ENCODE measurements around the gene OPCML.

OPCML gene

DNA sequence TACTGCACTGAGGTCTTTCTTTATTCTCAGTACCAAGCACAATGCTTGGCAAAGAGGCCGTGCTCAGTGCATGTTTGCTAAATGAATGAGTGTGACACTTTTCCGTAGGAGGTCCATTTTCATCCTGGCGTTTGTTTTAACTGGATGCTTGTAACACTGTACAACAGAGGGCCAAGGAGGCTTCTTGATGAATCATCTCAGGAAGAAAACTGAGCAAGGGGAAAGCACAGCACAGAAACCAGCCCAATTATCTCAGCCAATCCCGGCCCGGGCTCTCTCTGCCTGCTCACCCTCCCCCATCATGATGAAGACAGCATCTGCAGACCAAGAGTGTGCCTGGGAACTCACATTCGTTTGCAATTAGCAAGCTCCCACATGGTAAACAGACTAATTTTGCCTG, 570.3 kb downstream of the OPCML start:
- Histone ChIP-seq H3K36me3 (no peaks in the 10 kb centered on the region), H3K4me3 (ENCODE audit: low read depth, low read length) (no peak overlapping the region), H3K27ac (no peak overlapping the region), H3K27me3 (ENCODE audit: insufficient read depth, low read depth, severe bottlenecking) (no peaks in the 10 kb centered on the region), H3K9me3 (ENCODE audit: severe bottlenecking) (no peaks in the 10 kb centered on the region)
- DNase-seq = no peak
- TF ChIP-seq, protein P1, sequence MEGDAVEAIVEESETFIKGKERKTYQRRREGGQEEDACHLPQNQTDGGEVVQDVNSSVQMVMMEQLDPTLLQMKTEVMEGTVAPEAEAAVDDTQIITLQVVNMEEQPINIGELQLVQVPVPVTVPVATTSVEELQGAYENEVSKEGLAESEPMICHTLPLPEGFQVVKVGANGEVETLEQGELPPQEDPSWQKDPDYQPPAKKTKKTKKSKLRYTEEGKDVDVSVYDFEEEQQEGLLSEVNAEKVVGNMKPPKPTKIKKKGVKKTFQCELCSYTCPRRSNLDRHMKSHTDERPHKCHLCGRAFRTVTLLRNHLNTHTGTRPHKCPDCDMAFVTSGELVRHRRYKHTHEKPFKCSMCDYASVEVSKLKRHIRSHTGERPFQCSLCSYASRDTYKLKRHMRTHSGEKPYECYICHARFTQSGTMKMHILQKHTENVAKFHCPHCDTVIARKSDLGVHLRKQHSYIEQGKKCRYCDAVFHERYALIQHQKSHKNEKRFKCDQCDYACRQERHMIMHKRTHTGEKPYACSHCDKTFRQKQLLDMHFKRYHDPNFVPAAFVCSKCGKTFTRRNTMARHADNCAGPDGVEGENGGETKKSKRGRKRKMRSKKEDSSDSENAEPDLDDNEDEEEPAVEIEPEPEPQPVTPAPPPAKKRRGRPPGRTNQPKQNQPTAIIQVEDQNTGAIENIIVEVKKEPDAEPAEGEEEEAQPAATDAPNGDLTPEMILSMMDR (IDR thresholded peaks at IDR 0.05; ENCODE audit: low read depth, low read length) = no peak

DNA sequence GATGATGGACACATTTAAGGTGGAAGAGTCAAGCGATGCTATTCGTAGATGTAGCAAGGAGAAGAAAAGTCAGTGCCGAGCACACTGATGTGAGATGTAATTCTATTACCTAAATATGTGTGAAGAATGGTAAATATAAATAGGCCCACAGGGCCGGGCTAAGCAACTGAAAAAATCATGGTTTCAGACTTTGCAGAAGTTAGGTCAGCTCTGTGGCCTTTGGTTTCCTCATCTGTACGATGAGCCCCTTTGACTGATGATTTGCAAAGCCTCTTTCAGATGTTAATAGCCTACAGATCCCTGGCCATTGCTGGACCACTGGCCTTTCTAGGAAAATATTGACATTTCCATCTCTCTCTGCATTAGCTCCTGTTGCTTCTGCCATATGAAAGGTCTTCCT, 570.8 kb downstream of the OPCML start:
- H3K36me3 ChIP-seq = no peaks in the 10 kb centered on the region
- H3K27ac ChIP-seq = no peak overlapping the region
- no peak for DNase-seq
- TF ChIP-seq, protein P1 (IDR thresholded peaks at IDR 0.05; ENCODE audit: low read depth, low read length) = no peak
- H3K9me3 ChIP-seq (ENCODE audit: severe bottlenecking) = no peaks in the 10 kb centered on the region
- H3K4me3 ChIP-seq (ENCODE audit: low read depth, low read length) = no peak overlapping the region
- H3K27me3 ChIP-seq (ENCODE audit: insufficient read depth, low read depth, severe bottlenecking) = no peaks in the 10 kb centered on the region

DNA sequence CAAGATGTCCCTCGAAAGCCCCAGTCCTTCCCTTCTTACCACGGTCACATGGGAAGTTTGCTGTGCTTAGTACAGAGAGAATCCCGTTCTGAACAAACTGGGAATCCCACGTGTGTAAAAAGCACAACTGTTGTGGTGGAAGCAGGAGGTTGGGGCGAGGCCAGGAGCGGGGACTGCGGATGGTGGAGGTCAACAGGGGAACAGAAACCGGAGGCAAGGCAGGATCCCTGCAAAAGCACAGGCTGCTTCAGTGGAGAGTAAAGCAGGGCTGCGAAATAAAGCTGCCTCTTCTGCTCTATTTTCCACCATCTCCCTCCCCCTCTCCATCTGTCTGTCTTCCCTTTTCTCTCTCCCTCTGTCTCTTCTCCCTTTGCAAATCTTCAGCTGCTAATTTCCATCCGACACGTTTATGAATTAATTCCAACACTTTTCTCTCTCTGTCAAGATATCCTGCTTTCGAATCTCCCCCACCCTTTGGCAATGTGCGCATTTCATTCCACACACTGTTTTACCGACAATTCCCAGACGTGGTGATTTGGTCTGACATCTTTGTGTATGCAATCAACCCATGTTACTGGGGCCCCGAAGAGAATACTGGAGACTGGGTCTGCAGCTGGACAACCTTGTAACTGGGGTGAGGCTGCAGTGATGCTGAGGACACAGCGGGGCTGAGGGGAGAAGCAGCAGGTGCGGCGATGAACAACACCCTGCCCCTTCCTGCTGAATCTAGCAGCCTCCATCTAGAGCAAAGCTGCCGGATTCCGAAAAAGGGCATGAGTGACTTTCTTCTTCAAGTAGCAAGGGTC, 571.8 kb downstream of the OPCML start:
- TF ChIP-seq, protein P1 (IDR thresholded peaks at IDR 0.05; ENCODE audit: low read depth, low read length) = no peak
- no peaks in the 10 kb centered on the region for H3K36me3 ChIP-seq
- H3K27ac ChIP-seq = peak overlapping the region; percentile 5; the same call in 1 of the 2 replicates
- H3K9me3 ChIP-seq (ENCODE audit: severe bottlenecking) = no peaks in the 10 kb centered on the region
- H3K27me3 ChIP-seq (ENCODE audit: insufficient read depth, low read depth, severe bottlenecking) = no peaks in the 10 kb centered on the region
- DNase-seq = no peak
- H3K4me3 ChIP-seq (ENCODE audit: low read depth, low read length) = peak overlapping the region; percentile 13

DNA sequence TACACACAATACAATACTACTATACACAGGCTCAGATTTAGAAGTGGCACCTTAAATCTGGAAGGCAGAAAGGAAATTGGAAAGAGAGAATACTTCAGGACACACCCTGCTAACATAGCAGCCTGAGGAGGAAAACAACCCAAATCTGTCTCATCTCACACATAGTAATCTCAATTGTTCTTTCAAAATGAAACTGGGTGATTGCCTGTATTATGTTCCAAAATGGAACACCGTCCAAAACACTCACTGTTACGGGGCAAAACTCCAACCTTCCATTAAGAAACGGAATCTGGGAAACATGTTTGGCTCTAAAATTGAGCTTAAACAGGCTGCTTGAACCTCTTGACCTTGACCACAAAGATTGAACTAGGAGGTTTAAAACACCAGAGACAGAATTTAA, 572.6 kb downstream of the OPCML start:
- H3K27me3 ChIP-seq (ENCODE audit: insufficient read depth, low read depth, severe bottlenecking) = no peaks in the 10 kb centered on the region
- TF ChIP-seq, protein P1 (IDR thresholded peaks at IDR 0.05; ENCODE audit: low read depth, low read length) = no peak
- H3K9me3 ChIP-seq (ENCODE audit: severe bottlenecking) = no peaks in the 10 kb centered on the region
- no peak for DNase-seq
- H3K36me3 ChIP-seq = no peaks in the 10 kb centered on the region
- H3K4me3 ChIP-seq (ENCODE audit: low read depth, low read length) = no peak overlapping the region; the same call in 1 of the 2 replicates
- no peak overlapping the region; the same call in 1 of the 2 replicates for H3K27ac ChIP-seq

DNA sequence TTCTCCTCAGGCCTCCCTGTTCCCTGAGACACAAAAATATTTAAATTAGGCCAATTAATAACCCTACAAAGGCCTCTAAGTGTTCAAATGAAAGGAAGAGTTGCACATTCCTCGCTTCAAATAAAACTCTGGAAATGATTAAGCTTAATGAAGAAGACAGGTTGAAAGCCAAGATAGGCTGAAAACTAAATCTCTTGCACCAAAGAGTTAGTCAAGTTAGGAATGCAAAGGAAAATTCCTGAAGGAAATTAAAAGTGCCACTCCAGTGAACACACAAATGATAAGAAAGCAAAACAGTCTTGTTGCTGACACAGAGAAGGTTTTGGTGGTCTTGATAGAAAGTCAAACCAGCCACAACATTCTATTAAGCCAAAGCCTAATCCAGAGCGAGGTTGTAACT, 574.4 kb downstream of the OPCML start:
- H3K27ac ChIP-seq = no peak overlapping the region
- DNase-seq = no peak
- no peak overlapping the region for H3K4me3 ChIP-seq (ENCODE audit: low read depth, low read length)
- no peaks in the 10 kb centered on the region for H3K27me3 ChIP-seq (ENCODE audit: insufficient read depth, low read depth, severe bottlenecking)
- TF ChIP-seq, protein P1 (IDR thresholded peaks at IDR 0.05; ENCODE audit: low read depth, low read length) = no peak
- no peaks in the 10 kb centered on the region for H3K36me3 ChIP-seq
- H3K9me3 ChIP-seq (ENCODE audit: severe bottlenecking) = no peaks in the 10 kb centered on the region

DNA sequence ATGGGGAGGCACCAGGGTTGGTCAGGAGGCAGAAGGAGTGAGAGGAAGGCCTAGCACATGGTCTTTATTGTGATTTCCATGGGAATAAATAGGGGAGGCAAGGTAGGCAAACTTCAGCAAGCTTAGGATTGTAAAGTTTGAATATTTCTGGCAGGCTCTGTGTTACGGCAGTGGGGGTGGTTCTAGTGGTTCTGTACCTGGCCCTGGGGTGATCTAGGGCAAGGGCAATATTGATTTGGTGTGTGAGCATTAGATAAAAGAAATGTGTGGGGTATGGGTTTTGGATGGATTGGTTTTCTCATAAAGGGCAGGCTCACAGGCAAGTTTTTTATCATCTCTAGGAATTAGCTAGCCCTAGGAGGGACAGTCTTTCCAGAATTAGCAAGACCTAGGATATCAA, 584.0 kb downstream of the OPCML start:
- TF ChIP-seq, protein P1 (IDR thresholded peaks at IDR 0.05; ENCODE audit: low read depth, low read length) = no peak
- Histone ChIP-seq H3K27me3 (ENCODE audit: insufficient read depth, low read depth, severe bottlenecking) (peaks cover 8% of the 10 kb centered on the region), H3K4me3 (ENCODE audit: low read depth, low read length) (no peak overlapping the region), H3K9me3 (ENCODE audit: severe bottlenecking) (no peaks in the 10 kb centered on the region), H3K27ac (no peak overlapping the region), H3K36me3 (no peaks in the 10 kb centered on the region)
- DNase-seq = no peak

Data from WERI-Rb-1 (cell line).